Esophagus muscularis mucosa (tissue), 4 donors: ENCODE results near the gene PLPPR1. TPM values are rescaled to one million over a fixed set of nuclear protein-coding genes. Genes with fewer than 3 reads are reported as not detected.

ENCODE experiments used
- DNase-seq: peaks from one replicate; pipeline ENCODE4 v3.0.0-alpha.2; 2017; ENCODE audit errors: extremely low spot score
- H3K27ac ChIP-seq, 4 donors: fragments of 200-600 bp; sonication (generic); replicated peaks in 1 of 4; 1 replicate in 3 of 4; 2 replicates in 1 of 4; pipeline ENCODE4 v1.5.1; 2016 to 2019; ENCODE audit warnings: mild to moderate bottlenecking in 1 of 4
- H3K27me3 ChIP-seq, 4 donors: fragments of 200-600 bp; sonication (generic); one replicate each; pipeline versions ENCODE4 v1.5.1 to v1.6.0; 2016 to 2019
- H3K36me3 ChIP-seq, 4 donors: fragments of 200-600 bp; sonication (generic); one replicate each; pipeline ENCODE4 v1.5.1; 2016 to 2019
- H3K4me1 ChIP-seq, 4 donors: fragments of 200-600 bp; sonication (generic); one replicate each; pipeline ENCODE4 v1.5.1; 2016 to 2019
- H3K4me3 ChIP-seq, 4 donors: fragments of 200-600 bp; sonication (generic); 1 replicate in 2 of 4; 2 replicates in 2 of 4; pipeline ENCODE4 v1.5.1; 2016 to 2019; ENCODE audit warnings: mild to moderate bottlenecking in 4 of 4, moderate library complexity in 1 of 4
- H3K9me3 ChIP-seq, 4 donors: fragments of 200-600 bp; sonication (generic); 1 replicate in 3 of 4; 2 replicates in 1 of 4; pipeline ENCODE4 v1.5.1; 2016 to 2019
- EP300 ChIP-seq: sonication (generic); formaldehyde crosslinking; IDR thresholded peaks from one replicate; pipeline ENCODE4 v1.6.1; 2017; ENCODE audit warnings: antibody characterized with exemption
- POLR2A ChIP-seq: fragments of 450-650 bp; IDR thresholded peaks from one replicate; pipeline ENCODE4 v1.6.1; 2017; ENCODE audit warnings: antibody characterized with exemption, moderate library complexity, mild to moderate bottlenecking, low read depth
- POLR2AphosphoS5 ChIP-seq, 2 donors: sonication (generic); formaldehyde crosslinking; IDR thresholded peaks; one replicate each; pipeline ENCODE4 v1.6.1; 2017; ENCODE audit warnings: antibody characterized with exemption in 2 of 2
- WGBS: methylation state at CpG from one replicate; pipeline ENCODE4 v1.1.5; 2018; 5-methylcytosine and 5-hydroxymethylcytosine counted together
- intact Hi-C: fragments of 100-400 bp; cut with DNase I; formaldehyde crosslinking; loops from one replicate; pipeline ENCODE4 v1.15.1; 2023
- total RNA-seq, 4 donors: library from RNA; depleted of rRNA; stranded (reverse); fragments of >200 nt; gene quantifications; one replicate each; pipeline versions ENCODE4 v1.1.0 to v1.2.1, GENCODE V29; 2016
- TF ChIP-seq, protein P1 (sequence below), 3 experiments: fragments of 200-600 bp in 2 of 3; fragments of 450-650 bp in 1 of 3; sonication (generic) in 2 of 3; IDR thresholded peaks; one replicate each; pipeline ENCODE4 v1.5.1; 2017 to 2019; ENCODE audit warnings: antibody characterized with exemption in 3 of 3, mild to moderate bottlenecking in 2 of 3, moderate library complexity in 1 of 3

The PLPPR1 gene
- total RNA-seq, 4 donors from 2014 or later = 0.19 to 0.99 (median 0.29) TPM; not detected in 1

DNA sequence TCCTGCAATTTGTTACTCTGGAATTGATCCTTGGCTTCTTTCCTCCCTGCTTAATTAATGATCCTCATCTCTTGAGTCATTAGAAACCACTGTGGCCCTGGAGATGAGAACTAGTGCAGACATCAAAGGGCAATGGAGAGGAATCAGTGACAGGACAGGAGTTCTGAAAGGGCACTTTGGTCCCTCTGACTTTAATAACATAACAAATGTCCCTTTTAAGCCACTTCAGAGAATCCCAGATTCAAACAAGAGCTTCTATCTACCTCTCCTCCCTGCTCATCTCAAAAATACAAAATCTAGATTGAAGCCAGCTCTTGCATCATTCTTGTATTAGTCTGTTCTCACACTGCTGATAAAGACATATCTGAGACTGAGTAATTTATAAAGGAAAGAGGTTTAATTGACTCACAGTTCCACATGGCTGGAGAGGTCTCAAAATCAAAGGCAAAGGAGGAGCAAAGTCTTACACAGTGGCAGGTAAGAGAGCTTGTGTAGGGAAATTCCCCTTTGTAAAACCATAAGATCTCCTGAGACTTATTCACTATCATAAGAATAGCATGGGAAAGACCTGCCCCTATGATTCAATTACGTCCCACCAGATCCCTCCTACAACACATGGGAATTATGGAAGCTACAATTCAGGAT is 139.1 kb downstream of the PLPPR1 start:
- TF ChIP-seq POLR2A (no peak), POLR2AphosphoS5 (IDR thresholded peaks at IDR 0.05) (no peak), EP300 (no peak)
- TF ChIP-seq, protein P1, sequence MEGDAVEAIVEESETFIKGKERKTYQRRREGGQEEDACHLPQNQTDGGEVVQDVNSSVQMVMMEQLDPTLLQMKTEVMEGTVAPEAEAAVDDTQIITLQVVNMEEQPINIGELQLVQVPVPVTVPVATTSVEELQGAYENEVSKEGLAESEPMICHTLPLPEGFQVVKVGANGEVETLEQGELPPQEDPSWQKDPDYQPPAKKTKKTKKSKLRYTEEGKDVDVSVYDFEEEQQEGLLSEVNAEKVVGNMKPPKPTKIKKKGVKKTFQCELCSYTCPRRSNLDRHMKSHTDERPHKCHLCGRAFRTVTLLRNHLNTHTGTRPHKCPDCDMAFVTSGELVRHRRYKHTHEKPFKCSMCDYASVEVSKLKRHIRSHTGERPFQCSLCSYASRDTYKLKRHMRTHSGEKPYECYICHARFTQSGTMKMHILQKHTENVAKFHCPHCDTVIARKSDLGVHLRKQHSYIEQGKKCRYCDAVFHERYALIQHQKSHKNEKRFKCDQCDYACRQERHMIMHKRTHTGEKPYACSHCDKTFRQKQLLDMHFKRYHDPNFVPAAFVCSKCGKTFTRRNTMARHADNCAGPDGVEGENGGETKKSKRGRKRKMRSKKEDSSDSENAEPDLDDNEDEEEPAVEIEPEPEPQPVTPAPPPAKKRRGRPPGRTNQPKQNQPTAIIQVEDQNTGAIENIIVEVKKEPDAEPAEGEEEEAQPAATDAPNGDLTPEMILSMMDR (IDR thresholded peaks at IDR 0.05) = no peak
- no peaks in the 10 kb centered on the region for H3K27me3 ChIP-seq
- 75% methylated on average over 1 of the region's 1 CpG for WGBS
- H3K27ac ChIP-seq = no peak overlapping the region
- H3K36me3 ChIP-seq = no peaks in the 10 kb centered on the region
- no peak for DNase-seq
- no peaks in the 10 kb centered on the region for H3K4me1 ChIP-seq
- H3K4me3 ChIP-seq = no peak overlapping the region
- intact Hi-C loops = no loop called here
- H3K9me3 ChIP-seq = no peaks in the 10 kb centered on the region

DNA sequence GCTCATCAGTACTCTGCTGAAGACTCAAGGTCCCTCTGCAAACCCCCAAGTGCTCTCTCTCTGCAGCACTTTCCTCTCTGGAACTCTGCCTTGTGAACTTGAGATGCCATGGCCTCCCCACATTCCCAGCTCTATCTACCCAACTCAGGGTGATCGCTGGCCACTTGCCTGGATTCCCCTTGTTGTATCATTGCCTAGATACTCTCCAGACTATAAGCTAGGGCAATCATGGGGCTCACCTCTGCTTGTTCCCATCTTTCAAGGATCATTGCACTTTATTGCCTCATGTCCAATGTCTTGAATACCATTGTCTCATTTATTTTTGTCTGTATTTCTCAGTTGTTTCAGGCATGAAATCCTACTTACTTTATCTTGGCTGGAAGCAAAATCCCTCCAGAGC is 144.1 kb downstream of the PLPPR1 start:
- no peaks in the 10 kb centered on the region for H3K36me3 ChIP-seq
- DNase-seq = no peak
- 83% methylated on average over 1 of the region's 1 CpG for WGBS

DNA sequence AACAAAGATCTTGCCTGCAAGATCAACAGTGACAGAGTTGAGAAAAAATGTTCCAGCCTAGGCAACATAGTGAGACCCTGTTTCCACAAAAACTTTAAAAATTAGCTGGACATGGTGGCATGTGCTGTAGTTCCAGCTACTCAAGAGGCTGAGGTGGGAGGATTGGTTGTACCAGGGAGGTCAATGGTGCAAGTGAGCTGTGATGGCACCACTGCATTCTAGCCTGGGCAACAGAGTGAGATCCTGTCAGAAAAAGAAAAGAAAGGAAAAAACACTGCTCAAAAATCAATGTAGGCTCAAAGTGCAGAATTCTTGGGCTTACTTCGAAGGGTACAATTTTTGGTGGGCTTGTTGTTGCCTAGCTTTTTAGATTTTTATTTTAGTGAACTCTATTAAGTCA is 145.4 kb downstream of the PLPPR1 start:
- DNase-seq = no peak
- no peak for TF ChIP-seq POLR2A
- TF ChIP-seq, protein P1 (IDR thresholded peaks at IDR 0.05) = no peak
- no peak for TF ChIP-seq POLR2AphosphoS5 (IDR thresholded peaks at IDR 0.05)
- TF ChIP-seq EP300 = no peak
- H3K36me3 ChIP-seq = no peaks in the 10 kb centered on the region
- peaks cover 0 to 9% (median 0%) of the 10 kb centered on the region in 4 donors for H3K9me3 ChIP-seq
- WGBS = 87% methylated on average over 1 of the region's 1 CpG
- H3K4me1 ChIP-seq = no peaks in the 10 kb centered on the region
- no peak overlapping the region for H3K27ac ChIP-seq
- intact Hi-C loops = no loop called here
- H3K4me3 ChIP-seq = no peak overlapping the region
- no peaks in the 10 kb centered on the region for H3K27me3 ChIP-seq

More for the DNA sequence above, 144.1 kb downstream of the PLPPR1 start:
- TF ChIP-seq, protein P1 (IDR thresholded peaks at IDR 0.05) = no peak
- TF ChIP-seq POLR2AphosphoS5 (IDR thresholded peaks at IDR 0.05) (no peak), POLR2A (no peak), EP300 (no peak)
- peaks cover 0 to 9% (median 0%) of the 10 kb centered on the region in 4 donors for H3K9me3 ChIP-seq
- no peaks in the 10 kb centered on the region for H3K27me3 ChIP-seq
- H3K4me1 ChIP-seq = no peaks in the 10 kb centered on the region
- H3K27ac ChIP-seq = no peak overlapping the region
- no peak overlapping the region for H3K4me3 ChIP-seq
- intact Hi-C loops = no loop called here

DNA sequence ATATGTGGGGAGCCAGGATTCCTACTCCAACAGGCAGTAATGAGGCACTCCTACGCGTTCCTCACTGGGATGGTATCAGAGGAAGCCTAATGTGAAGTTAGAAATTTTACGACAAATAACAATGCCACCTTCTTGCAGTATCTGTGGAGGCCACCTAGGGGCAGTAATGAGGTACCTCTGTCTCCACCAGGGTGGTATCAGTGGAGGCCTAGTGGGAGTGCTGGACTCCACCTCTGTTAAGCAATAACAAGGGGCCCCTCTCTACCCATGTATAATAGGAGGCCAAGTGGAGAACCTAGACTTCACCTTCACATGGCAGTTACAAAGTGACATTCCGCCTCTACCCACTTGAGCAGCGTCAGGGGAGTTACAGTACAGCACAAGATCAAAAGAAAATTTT is 147.9 kb downstream of the PLPPR1 start:
- intact Hi-C loops = no loop called here
- no peak for TF ChIP-seq EP300
- TF ChIP-seq, protein P1 (IDR thresholded peaks at IDR 0.05) = no peak
- TF ChIP-seq POLR2AphosphoS5 (IDR thresholded peaks at IDR 0.05) = no peak
- TF ChIP-seq POLR2A = no peak
- Histone ChIP-seq H3K27me3 (no peaks in the 10 kb centered on the region), H3K27ac (no peak overlapping the region), H3K4me1 (no peaks in the 10 kb centered on the region), H3K36me3 (no peaks in the 10 kb centered on the region), H3K4me3 (no peak overlapping the region), H3K9me3 (peaks cover 0 to 9% (median 0%) of the 10 kb centered on the region in 4 donors)
- 96% methylated on average over 3 of the region's 5 CpGs for WGBS
- DNase-seq = no peak
